Lower leg skin (tissue), 4 donors: ENCODE measurements around the gene APPL2. TPM values are rescaled to one million over a fixed set of nuclear protein-coding genes. Genes with fewer than 3 reads are reported as not detected.

Experiments used
- DNase-seq, 2 donors: peaks; one replicate each; pipeline ENCODE4 v3.0.0-alpha.2; 2019; ENCODE audit warnings: low spot score in 2 of 2
- H3K4me3 ChIP-seq: fragments of 200-600 bp; sonication (generic); 2 replicates; pipeline ENCODE4 v1.5.1; 2017; ENCODE audit warnings: mild to moderate bottlenecking, low read depth; ENCODE audit not compliant: poor library complexity, severe bottlenecking
- POLR2A ChIP-seq, 2 donors: fragments of 450-650 bp; IDR thresholded peaks; one replicate each; pipeline ENCODE4 v1.6.1; 2016 to 2017; ENCODE audit warnings: antibody characterized with exemption in 2 of 2, mild to moderate bottlenecking in 1 of 2, moderate library complexity in 1 of 2
- WGBS, 2 donors: methylation state at CpG; one replicate each; pipeline ENCODE4 v1.1.5; 2018; 5-methylcytosine and 5-hydroxymethylcytosine counted together
- intact Hi-C: fragments of 100-400 bp; cut with DNase I; formaldehyde crosslinking; loops from one replicate; pipeline ENCODE4 v1.15.0; 2023; ENCODE audit warnings: low total_unique reads
- total RNA-seq, 4 donors: library from RNA; depleted of rRNA; stranded (reverse); fragments of >200 nt; gene quantifications; one replicate each; pipeline ENCODE4 v1.1.0, GENCODE V29; 2016
- TF ChIP-seq, protein P1 (sequence below), 3 donors: fragments of 450-650 bp; IDR thresholded peaks; one replicate each; pipeline ENCODE4 v1.5.1; 2016; ENCODE audit warnings: antibody characterized with exemption in 3 of 3, mild to moderate bottlenecking in 3 of 3, moderate library complexity in 2 of 3

The APPL2 gene
- total RNA-seq, 4 donors from 2014 or later = 76.6 to 170 (median 109) TPM

DNA sequence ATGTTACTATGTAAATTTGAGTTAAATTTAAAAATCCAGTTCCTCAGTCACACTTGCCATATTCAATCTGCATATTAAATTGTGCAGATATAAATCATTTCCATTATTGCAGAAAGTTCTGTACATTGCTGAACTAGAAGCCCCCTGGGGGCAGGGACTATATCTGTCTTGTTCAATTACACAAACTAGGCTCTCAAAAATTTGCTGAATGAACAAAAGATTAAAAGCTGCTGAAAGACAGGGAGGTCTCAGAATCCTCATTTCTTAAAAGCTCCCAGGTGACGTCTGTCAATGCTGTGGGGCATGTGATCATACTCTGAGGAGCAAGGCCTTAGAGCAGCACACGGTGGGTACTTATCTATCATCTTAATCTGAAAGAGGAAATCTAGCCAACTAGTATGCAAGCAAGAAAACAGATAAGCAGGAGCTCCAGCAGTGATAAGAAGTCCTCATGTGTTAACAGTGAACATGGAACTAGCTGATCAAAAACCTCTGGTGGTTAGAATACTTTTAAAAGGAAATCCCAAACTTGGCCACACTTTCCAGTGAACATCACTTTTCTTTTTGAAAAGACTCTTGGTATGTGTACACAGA is 60.5 kb downstream of the APPL2 start:
- 67% methylated on average over 2 of the region's 2 CpGs for WGBS, 2 donors
- DNase-seq = no peak
- intact Hi-C loops = no loop called here
- no peak overlapping the region for H3K4me3 ChIP-seq
- no peak for TF ChIP-seq POLR2A (IDR thresholded peaks at IDR 0.05)
- TF ChIP-seq, protein P1, sequence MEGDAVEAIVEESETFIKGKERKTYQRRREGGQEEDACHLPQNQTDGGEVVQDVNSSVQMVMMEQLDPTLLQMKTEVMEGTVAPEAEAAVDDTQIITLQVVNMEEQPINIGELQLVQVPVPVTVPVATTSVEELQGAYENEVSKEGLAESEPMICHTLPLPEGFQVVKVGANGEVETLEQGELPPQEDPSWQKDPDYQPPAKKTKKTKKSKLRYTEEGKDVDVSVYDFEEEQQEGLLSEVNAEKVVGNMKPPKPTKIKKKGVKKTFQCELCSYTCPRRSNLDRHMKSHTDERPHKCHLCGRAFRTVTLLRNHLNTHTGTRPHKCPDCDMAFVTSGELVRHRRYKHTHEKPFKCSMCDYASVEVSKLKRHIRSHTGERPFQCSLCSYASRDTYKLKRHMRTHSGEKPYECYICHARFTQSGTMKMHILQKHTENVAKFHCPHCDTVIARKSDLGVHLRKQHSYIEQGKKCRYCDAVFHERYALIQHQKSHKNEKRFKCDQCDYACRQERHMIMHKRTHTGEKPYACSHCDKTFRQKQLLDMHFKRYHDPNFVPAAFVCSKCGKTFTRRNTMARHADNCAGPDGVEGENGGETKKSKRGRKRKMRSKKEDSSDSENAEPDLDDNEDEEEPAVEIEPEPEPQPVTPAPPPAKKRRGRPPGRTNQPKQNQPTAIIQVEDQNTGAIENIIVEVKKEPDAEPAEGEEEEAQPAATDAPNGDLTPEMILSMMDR (IDR thresholded peaks at IDR 0.05) = no peak

DNA sequence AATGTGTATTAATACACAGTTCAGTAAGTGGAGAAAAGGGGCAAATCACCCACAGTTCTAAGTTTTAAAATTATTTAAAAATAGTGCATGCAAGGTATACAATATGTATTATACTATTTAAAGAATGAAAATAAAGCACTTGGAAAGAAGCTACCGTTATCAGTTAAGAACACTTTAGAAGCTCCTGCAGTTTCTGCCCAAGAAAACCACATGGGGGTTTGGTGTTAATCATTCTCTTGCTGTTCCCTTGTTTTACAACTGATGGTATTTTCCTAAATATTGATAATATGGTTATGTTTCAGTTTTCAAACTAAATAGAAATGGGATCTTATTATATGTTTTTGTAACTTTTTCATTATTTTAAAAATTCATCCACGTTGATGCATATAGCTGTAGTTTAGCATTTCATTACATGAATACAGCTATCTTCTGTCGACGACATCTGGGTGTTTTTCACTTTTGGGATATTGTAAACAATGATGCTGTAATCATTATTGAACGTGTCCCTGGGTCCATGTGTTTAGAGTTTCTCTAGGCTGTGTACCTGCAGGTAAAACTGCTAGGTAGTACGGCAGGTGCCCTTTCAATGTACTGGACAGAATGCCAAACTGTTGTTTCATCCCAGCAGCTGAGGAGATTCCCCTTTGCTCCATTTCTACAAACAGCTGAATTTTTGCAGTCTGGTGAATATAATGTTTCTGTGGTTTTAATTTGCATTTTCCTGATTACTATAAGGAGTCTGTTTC is 64.1 kb downstream of the APPL2 start:
- H3K4me3 ChIP-seq = no peak overlapping the region
- intact Hi-C loops = no loop called here
- no peak for DNase-seq
- 71 to 75% methylated on average over 6 of the region's 6 CpGs for WGBS, 2 donors
- TF ChIP-seq POLR2A (IDR thresholded peaks at IDR 0.05) = no peak
- TF ChIP-seq, protein P1 (IDR thresholded peaks at IDR 0.05) = no peak

DNA sequence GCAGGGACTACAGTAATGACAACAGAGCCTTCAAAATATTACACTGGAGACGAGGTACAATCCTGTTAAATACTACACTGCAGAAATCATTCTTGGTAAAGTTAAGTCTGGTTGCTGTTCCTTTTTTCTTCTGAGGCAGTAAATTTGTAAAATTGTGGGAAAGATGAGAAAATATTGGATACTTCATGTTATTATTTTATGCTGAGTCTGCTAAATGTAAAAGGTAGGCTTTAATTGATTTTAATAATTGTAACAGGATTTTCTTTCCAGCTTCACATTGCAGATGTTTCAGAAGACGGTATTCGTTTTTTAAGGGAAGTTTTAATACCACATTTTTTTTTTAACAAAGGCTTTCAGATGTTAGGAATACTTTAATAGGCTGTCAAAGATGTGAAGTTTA is 65.8 kb downstream of the APPL2 start:
- TF ChIP-seq, protein P1 (IDR thresholded peaks at IDR 0.05) = no peak
- no peak for TF ChIP-seq POLR2A (IDR thresholded peaks at IDR 0.05)
- WGBS, 2 donors = 87 to 88% methylated on average over 3 of the region's 3 CpGs
- intact Hi-C loops = no loop called here
- H3K4me3 ChIP-seq = no peak overlapping the region
- DNase-seq = no peak

DNA sequence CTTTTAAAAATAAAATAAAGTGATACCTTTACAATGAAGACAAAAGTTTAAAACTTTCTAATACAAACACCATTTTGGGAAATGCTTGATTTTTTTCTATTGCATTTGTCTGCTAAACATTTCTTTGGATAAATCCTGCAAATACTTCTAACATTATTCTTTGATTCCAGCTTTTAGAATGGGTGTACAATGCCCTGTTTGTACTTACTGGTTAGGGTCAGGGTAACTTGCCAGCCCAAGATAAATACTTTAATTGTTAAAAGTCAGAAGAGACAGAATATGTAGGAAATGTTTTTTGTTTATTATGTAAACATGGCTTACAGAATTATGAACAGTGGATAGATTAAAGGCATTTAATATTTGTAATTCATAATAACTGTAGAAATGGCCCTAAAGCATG is 68.0 kb downstream of the APPL2 start:
- H3K4me3 ChIP-seq = no peak overlapping the region
- TF ChIP-seq, protein P1 (IDR thresholded peaks at IDR 0.05) = no peak
- TF ChIP-seq POLR2A (IDR thresholded peaks at IDR 0.05) = no peak
- no peak for DNase-seq
- intact Hi-C loops = no loop called here

DNA sequence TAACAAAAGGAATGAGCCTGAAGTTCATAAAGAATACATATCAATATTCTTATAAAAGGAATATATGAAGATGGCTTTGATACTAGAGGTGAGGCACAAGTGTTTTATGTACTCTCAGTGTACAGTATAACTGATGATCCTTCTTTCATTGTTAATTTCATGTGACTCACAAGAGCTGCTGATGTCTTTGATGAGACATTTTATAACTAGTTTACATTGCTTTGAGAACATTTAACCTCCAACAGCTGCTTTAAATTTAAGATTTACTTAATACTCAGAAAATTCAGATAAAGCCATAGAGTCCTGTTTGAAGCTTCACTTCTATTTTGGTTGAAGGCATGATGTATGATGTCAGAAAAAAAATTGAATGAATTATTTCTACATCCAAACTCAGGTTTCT is 68.6 kb downstream of the APPL2 start:
- TF ChIP-seq, protein P1 (IDR thresholded peaks at IDR 0.05) = no peak
- no peak for TF ChIP-seq POLR2A (IDR thresholded peaks at IDR 0.05)
- intact Hi-C loops = no loop called here

More for the DNA sequence above, 68.6 kb downstream of the APPL2 start:
- H3K4me3 ChIP-seq = no peak overlapping the region
- no peak for DNase-seq
